SKM-1 (cell line): Measurements from ENCODE around the gene GRXCR2.
"Not testable (repeated sequence)": the region's sequence is repeated elsewhere in the genome, so short reads cannot be mapped to it uniquely, and the experiment has no call there.

Source experiments
- DNase-seq: peaks from one replicate; lab custom pipeline; 2025; ENCODE audit not compliant: unreplicated experiment; lab: John Stamatoyannopoulos, UW

Gene GRXCR2

GRCh38 chr5:145872914-145873313 lies at the start of gene GRXCR2:
TSS of gene GRXCR2 (minus strand) at chr5:145873014. CDS start at chr5:145872968, 46 bp downstream.
- DNase-seq: no peak

GRCh38 chr5:145922059-145922458 lies 49.2 kb upstream of the GRXCR2 start:
- DNase-seq: no peak

- no peak for DNase-seq
These were observed 48.4 kb upstream of the GRXCR2 start for GRCh38 chr5:145921211-145921610.

GRCh38 chr5:145920542-145921210 lies 47.9 kb upstream of the GRXCR2 start:
- DNase-seq: no peak

- DNase-seq: no peak
These were observed 46.6 kb upstream of the GRXCR2 start for GRCh38 chr5:145919413-145919812.

GRCh38 chr5:145918397-145918796 lies 45.6 kb upstream of the GRXCR2 start:
- DNase-seq: no peak

GRCh38 chr5:145917288-145917687 lies 44.5 kb upstream of the GRXCR2 start:
- DNase-seq: no peak

GRCh38 chr5:145915970-145916638 lies 43.3 kb upstream of the GRXCR2 start:
- DNase-seq: no peak

GRCh38 chr5:145913701-145914100 lies 40.9 kb upstream of the GRXCR2 start:
- no peak for DNase-seq

- no peak for DNase-seq
These were observed 39.8 kb upstream of the GRXCR2 start for GRCh38 chr5:145912594-145912993.

- DNase-seq: no peak
These were observed 39.2 kb upstream of the GRXCR2 start for GRCh38 chr5:145912019-145912418.

GRCh38 chr5:145911164-145911563 lies 38.4 kb upstream of the GRXCR2 start:
- DNase-seq: no peak

- DNase-seq: no peak
These were observed 35.6 kb upstream of the GRXCR2 start for GRCh38 chr5:145908206-145908960.

- DNase-seq: no peak
These were observed 33.6 kb upstream of the GRXCR2 start for GRCh38 chr5:145906401-145906800.

GRCh38 chr5:145904743-145905142 lies 31.9 kb upstream of the GRXCR2 start:
- DNase-seq: no peak

GRCh38 chr5:145903867-145904266 lies 31.1 kb upstream of the GRXCR2 start:
- DNase-seq: no peak

- no peak for DNase-seq
These were observed 30.3 kb upstream of the GRXCR2 start for GRCh38 chr5:145903113-145903512.

GRCh38 chr5:145902421-145902820 lies 29.6 kb upstream of the GRXCR2 start:
- no peak for DNase-seq

GRCh38 chr5:145898171-145898570 lies 25.4 kb upstream of the GRXCR2 start:
- no peak for DNase-seq

- not testable (repeated sequence) for DNase-seq
These were observed 18.6 kb upstream of the GRXCR2 start for GRCh38 chr5:145891378-145891777.

- DNase-seq: no peak
These were observed 16.8 kb upstream of the GRXCR2 start for GRCh38 chr5:145889611-145890010.

GRCh38 chr5:145887976-145888574 lies 15.3 kb upstream of the GRXCR2 start:
- peak; percentile 15 for DNase-seq
